Measurements from ENCODE around the gene TOM1L1.

- no peak for TF ChIP-seq CTCF (IDR thresholded peaks at IDR 0.05; ENCODE audit: insufficient read depth, low read length)
- no peak for TF ChIP-seq SPI1 (IDR thresholded peaks at IDR 0.05; ENCODE audit: borderline replicate concordance, low read depth)
- TF ChIP-seq POLR2AphosphoS5 (IDR thresholded peaks at IDR 0.05; ENCODE audit: low read depth): no peak
- no peak for TF ChIP-seq GABPA (IDR thresholded peaks at IDR 0.05; ENCODE audit: low read depth)
Measured at GRCh38 chr17:54863176-54863575, 37.5 kb upstream of the TOM1L1 start.
